Loucy (cell line): Measurements from ENCODE around the gene SLC25A26.

Experiments used
- H2AFZ ChIP-seq: fragments of 200-600 bp; sonication (generic); 2 replicates; pipeline ENCODE4 v1.6.0; 2016; ENCODE audit warnings: antibody characterized with exemption, mild to moderate bottlenecking, low read length, moderate library complexity
- H3F3A ChIP-seq: fragments of 200-600 bp; 2 replicates; pipeline ENCODE4 v1.6.0; 2016; ENCODE audit warnings: antibody characterized with exemption, low read depth, mild to moderate bottlenecking
- H3K27me3 ChIP-seq: fragments of 200-600 bp; sonication (generic); 2 replicates; pipeline ENCODE4 v1.6.1; 2014; ENCODE audit warnings: low read length, mild to moderate bottlenecking; ENCODE audit not compliant: insufficient read depth, poor library complexity, severe bottlenecking
- H3K36me3 ChIP-seq: fragments of 200-600 bp; sonication (generic); 2 replicates; pipeline ENCODE4 v1.6.1; 2016; ENCODE audit warnings: low read length; ENCODE audit not compliant: insufficient read depth
- H3K4me1 ChIP-seq: fragments of 200-600 bp; sonication (generic); 2 replicates; pipeline ENCODE4 v1.5.1; 2014; ENCODE audit warnings: low read length, mild to moderate bottlenecking; ENCODE audit not compliant: insufficient read depth, poor library complexity, severe bottlenecking
- H3K4me2 ChIP-seq: fragments of 200-600 bp; sonication (generic); 2 replicates; pipeline ENCODE4 v1.6.0; 2014; ENCODE audit warnings: antibody characterized with exemption, low read length, low read depth, mild to moderate bottlenecking; ENCODE audit not compliant: poor library complexity, severe bottlenecking
- H3K4me3 ChIP-seq: fragments of 200-600 bp; sonication (generic); 2 replicates; pipeline ENCODE4 v1.5.1; 2014; ENCODE audit warnings: low read length, mild to moderate bottlenecking, mixed read lengths; ENCODE audit not compliant: poor library complexity, severe bottlenecking
- H3K79me2 ChIP-seq: fragments of 200-600 bp; sonication (generic); 2 replicates; pipeline ENCODE4 v1.6.1; 2014; ENCODE audit warnings: low read length; ENCODE audit not compliant: insufficient read depth
- H3K9ac ChIP-seq: fragments of 200-600 bp; sonication (generic); 2 replicates; pipeline ENCODE4 v1.6.0; 2014; ENCODE audit warnings: mild to moderate bottlenecking, low read depth, low read length, moderate library complexity; ENCODE audit not compliant: poor library complexity, severe bottlenecking
- H3K9me2 ChIP-seq: fragments of 200-600 bp; sonication (generic); replicated peaks from 2 replicates; pipeline ENCODE4 v1.6.1; 2016; ENCODE audit warnings: low read depth, low read length, mixed read lengths
- H3K9me3 ChIP-seq: fragments of 200-600 bp; sonication (generic); 2 replicates; pipeline ENCODE4 v1.6.1; 2014; ENCODE audit warnings: mild to moderate bottlenecking, antibody characterized with exemption, low read length, low read depth; ENCODE audit not compliant: insufficient read depth
- H4K20me1 ChIP-seq: fragments of 200-600 bp; sonication (generic); 2 replicates; pipeline ENCODE4 v1.6.0; 2014; ENCODE audit warnings: antibody characterized with exemption, low read length, mild to moderate bottlenecking; ENCODE audit not compliant: insufficient read depth, poor library complexity, severe bottlenecking
- EZH2phosphoT487 ChIP-seq: fragments of 200-600 bp; IDR thresholded peaks from 2 replicates; pipeline ENCODE4 v1.6.1; 2018; ENCODE audit warnings: antibody characterized with exemption, mild to moderate bottlenecking, moderate library complexity, borderline replicate concordance
- TF ChIP-seq, protein P1 (sequence below): fragments of 200-600 bp; sonication (generic); conservative IDR thresholded peaks from 2 replicates; pipeline ENCODE4 v1.5.1; 2014; ENCODE audit warnings: mild to moderate bottlenecking, antibody characterized with exemption, low read length

SLC25A26 gene

DNA sequence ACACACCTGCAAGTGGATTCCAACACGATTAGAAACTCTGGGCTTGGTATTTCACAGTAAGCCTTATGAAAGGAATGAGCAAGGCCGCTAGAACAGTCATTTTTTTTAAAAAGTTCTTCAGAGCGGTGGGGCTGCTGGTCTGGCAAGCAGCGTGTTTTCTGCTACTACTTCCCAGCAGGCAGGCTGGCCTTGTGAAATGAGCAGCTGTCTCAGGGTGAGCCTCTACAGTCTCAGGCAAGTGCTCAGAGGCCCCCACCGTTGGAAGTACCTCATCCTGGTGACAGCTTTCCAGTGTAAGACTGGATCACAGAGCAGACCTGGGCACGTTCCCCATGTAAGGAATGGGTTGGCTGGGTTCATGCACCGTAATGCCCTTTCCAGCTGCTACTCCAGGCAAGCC is 160.8 kb downstream of the SLC25A26 start:
- no peaks in the 10 kb centered on the region for H4K20me1 ChIP-seq
- no peaks in the 10 kb centered on the region for H3K27me3 ChIP-seq
- no peaks in the 10 kb centered on the region for H3K9me2 ChIP-seq
- no peak overlapping the region for H3K9ac ChIP-seq
- H3K4me1 ChIP-seq: peaks cover 31% of the 10 kb centered on the region
- no peak overlapping the region for H3K4me2 ChIP-seq
- no peaks in the 10 kb centered on the region for H3K9me3 ChIP-seq
- H3K36me3 ChIP-seq: peaks cover 93% of the 10 kb centered on the region
- no peak for TF ChIP-seq EZH2phosphoT487
- TF ChIP-seq, protein P1, sequence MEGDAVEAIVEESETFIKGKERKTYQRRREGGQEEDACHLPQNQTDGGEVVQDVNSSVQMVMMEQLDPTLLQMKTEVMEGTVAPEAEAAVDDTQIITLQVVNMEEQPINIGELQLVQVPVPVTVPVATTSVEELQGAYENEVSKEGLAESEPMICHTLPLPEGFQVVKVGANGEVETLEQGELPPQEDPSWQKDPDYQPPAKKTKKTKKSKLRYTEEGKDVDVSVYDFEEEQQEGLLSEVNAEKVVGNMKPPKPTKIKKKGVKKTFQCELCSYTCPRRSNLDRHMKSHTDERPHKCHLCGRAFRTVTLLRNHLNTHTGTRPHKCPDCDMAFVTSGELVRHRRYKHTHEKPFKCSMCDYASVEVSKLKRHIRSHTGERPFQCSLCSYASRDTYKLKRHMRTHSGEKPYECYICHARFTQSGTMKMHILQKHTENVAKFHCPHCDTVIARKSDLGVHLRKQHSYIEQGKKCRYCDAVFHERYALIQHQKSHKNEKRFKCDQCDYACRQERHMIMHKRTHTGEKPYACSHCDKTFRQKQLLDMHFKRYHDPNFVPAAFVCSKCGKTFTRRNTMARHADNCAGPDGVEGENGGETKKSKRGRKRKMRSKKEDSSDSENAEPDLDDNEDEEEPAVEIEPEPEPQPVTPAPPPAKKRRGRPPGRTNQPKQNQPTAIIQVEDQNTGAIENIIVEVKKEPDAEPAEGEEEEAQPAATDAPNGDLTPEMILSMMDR: no peak
- peaks cover 4% of the 10 kb centered on the region for H3K79me2 ChIP-seq
- peaks cover 21% of the 10 kb centered on the region for H3F3A ChIP-seq
- H2AFZ ChIP-seq: no peak overlapping the region
- no peak overlapping the region for H3K4me3 ChIP-seq

DNA sequence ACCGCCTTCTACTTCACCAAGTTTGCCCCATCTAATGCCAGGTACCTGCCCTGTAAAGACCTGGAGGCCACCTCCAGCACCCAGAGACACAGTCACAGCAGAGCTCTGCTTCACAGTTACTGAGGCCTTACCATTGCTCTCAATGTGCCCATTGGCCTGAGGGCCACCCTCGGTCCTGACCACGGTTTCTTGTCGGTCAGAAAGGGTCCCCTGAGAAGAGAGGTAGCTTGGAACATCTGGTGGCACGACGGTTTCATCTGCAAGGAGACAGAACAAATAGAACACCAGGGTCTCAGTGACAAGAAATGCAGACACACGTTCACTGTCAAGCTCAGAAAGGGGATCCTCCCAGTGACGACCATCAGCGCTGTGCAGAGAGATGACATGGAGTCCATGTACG is 161.3 kb downstream of the SLC25A26 start:
- Histone ChIP-seq H3K9me2 (no peaks in the 10 kb centered on the region), H4K20me1 (no peaks in the 10 kb centered on the region), H3K36me3 (peaks cover 92% of the 10 kb centered on the region), H3K4me1 (peaks cover 31% of the 10 kb centered on the region), H3K27me3 (no peaks in the 10 kb centered on the region), H3K79me2 (peaks cover 9% of the 10 kb centered on the region), H3K4me2 (no peak overlapping the region), H2AFZ (no peak overlapping the region), H3K9ac (no peak overlapping the region), H3K9me3 (no peaks in the 10 kb centered on the region), H3F3A (peaks cover 19% of the 10 kb centered on the region), H3K4me3 (no peak overlapping the region)
- TF ChIP-seq EZH2phosphoT487: no peak
- TF ChIP-seq, protein P1: no peak

DNA sequence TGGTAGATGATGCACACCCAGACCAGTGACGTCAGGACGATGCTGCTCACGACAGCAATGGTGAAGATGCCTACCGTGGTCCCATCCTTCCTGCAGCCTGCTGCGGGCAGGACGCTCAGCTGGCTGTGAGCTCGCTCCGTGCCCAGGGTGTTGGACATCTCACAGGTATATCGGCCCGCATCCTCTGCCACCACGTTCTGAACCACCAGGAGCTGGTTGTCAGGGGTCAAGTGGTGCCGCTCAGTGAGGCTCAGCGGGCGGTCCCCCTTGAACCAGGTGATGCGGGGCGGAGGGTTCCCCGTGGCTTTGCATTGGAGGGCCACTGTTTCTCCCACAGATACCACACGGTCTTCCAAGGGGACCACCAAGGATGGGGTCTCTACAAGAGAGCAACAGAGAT is 162.2 kb downstream of the SLC25A26 start:
- Histone ChIP-seq H3K9ac (no peak overlapping the region), H3K4me3 (no peak overlapping the region), H3F3A (peaks cover 10% of the 10 kb centered on the region), H3K79me2 (peaks cover 16% of the 10 kb centered on the region), H3K4me1 (peaks cover 28% of the 10 kb centered on the region), H2AFZ (no peak overlapping the region), H3K9me3 (no peaks in the 10 kb centered on the region), H4K20me1 (no peaks in the 10 kb centered on the region), H3K9me2 (no peaks in the 10 kb centered on the region), H3K36me3 (peaks cover 91% of the 10 kb centered on the region), H3K4me2 (no peak overlapping the region), H3K27me3 (no peaks in the 10 kb centered on the region)
- TF ChIP-seq, protein P1: no peak
- no peak for TF ChIP-seq EZH2phosphoT487
